K562 (cell line): ENCODE measurements around the gene SPNS2. TPM values are rescaled to one million over a fixed set of nuclear protein-coding genes. Genes with fewer than 3 reads are reported as not detected.

ENCODE experiments used
- ATAC-seq: fragments of 200-7000 bp; cut with Tn5 transposase; 3 replicates; pipeline ENCODE4 v1.9.1; 2020; ENCODE audit warnings: moderate library complexity
- BruUV-seq: library from RNA; stranded (reverse); fragments of 400-500 nt; replicated peaks from 2 replicates; lab custom pipeline; 2021; lab: Mats Ljungman, UMichigan
- CTCF ChIA-PET: fragments of 300-600 bp; formaldehyde crosslinking; extraction: SDS; loops from one replicate; lab custom pipeline; 2021; ENCODE audit warnings: low intra/inter-chr PET ratio; lab: Yijun Ruan, JAX
- POLR2A ChIA-PET: fragments of 300-600, 350-650 bp; sonication (Branson Sonifier 250); formaldehyde crosslinking; extraction: SDS; loops from one replicate; lab custom pipeline; 2021; ENCODE audit warnings: antibody characterized with exemption, inconsistent platforms; lab: Yijun Ruan, JAX
- DNase-seq, 4 experiments: peaks; one replicate each; pipeline versions ENCODE4 v3.0.0 to v3.0.0-alpha.2; 2011 to 2018; ENCODE audit warnings: low spot score in 3 of 4, mixed read lengths in 3 of 4; ENCODE audit errors: extremely low read depth in 1 of 4
- FAIRE-seq: peaks from 2 replicates; lab custom pipeline; 2011; peaks lifted over from hg19 to GRCh38; lab: Jason Lieb, UNC
- H2AFZ ChIP-seq: 2 replicates; pipeline ENCODE4 v1.6.0; 2011; ENCODE audit warnings: low read depth, low read length, control low read depth, inconsistent platforms
- H3K27ac ChIP-seq: fragments of 200-600 bp; 3 replicates; pipeline ENCODE4 v1.8.0; 2011; ENCODE audit warnings: low read depth, mild to moderate bottlenecking, control low read depth, inconsistent platforms, low read length, moderate library complexity, mixed read lengths; ENCODE audit errors: extremely low read depth
- H3K27me3 ChIP-seq, 2 experiments: fragments of 300-600 bp in 1 of 2; 2 replicates in 1 of 2; 3 replicates in 1 of 2; pipeline versions ENCODE4 v1.6.0 to v1.8.0; 2011; ENCODE audit warnings: inconsistent platforms in 2 of 2, low read length in 2 of 2, mild to moderate bottlenecking in 1 of 2, mixed read lengths in 1 of 2, moderate library complexity in 1 of 2; ENCODE audit not compliant: control insufficient read depth in 2 of 2, insufficient read depth in 2 of 2
- H3K36me3 ChIP-seq: fragments of 300-600 bp; 3 replicates; pipeline ENCODE4 v1.8.0; 2011; ENCODE audit warnings: mild to moderate bottlenecking, low read length, inconsistent platforms; ENCODE audit not compliant: control insufficient read depth, insufficient read depth
- H3K4me1 ChIP-seq, 2 experiments: fragments of 200-600 bp in 1 of 2; replicated peaks in 1 of 2; 2 replicates in 1 of 2; 3 replicates in 1 of 2; pipeline versions ENCODE4 v1.5.1 to v1.8.0; 2011; ENCODE audit warnings: inconsistent platforms in 2 of 2, low read length in 2 of 2, mild to moderate bottlenecking in 1 of 2, mixed read lengths in 1 of 2, moderate library complexity in 1 of 2; ENCODE audit not compliant: control insufficient read depth in 2 of 2, insufficient read depth in 2 of 2
- H3K4me2 ChIP-seq: 2 replicates; pipeline ENCODE4 v1.6.1; 2011; ENCODE audit warnings: low read length, control low read depth, inconsistent platforms, mixed read lengths; ENCODE audit not compliant: insufficient read depth
- H3K4me3 ChIP-seq: fragments of 200-600 bp; sonication (generic), shearing (Covaris generic); 2 replicates; pipeline ENCODE4 v1.5.1; 2016; ENCODE audit warnings: control low read depth, inconsistent platforms
- H3K79me2 ChIP-seq: fragments of 200-600 bp; 3 replicates; pipeline ENCODE4 v1.8.0; 2011; ENCODE audit warnings: low read length, inconsistent platforms; ENCODE audit not compliant: control insufficient read depth, insufficient read depth
- H3K9ac ChIP-seq, 2 experiments: 2 replicates each; pipeline versions ENCODE4 v1.6.0 to v1.6.1; 2011; ENCODE audit warnings: low read depth in 2 of 2, low read length in 2 of 2, control low read depth in 1 of 2, inconsistent platforms in 1 of 2, mild to moderate bottlenecking in 1 of 2, mixed read lengths in 1 of 2; ENCODE audit not compliant: insufficient read depth in 1 of 2
- H3K9me1 ChIP-seq: one replicate; pipeline ENCODE4 v1.6.0; 2011; ENCODE audit warnings: inconsistent platforms, mild to moderate bottlenecking, low read length, moderate library complexity; ENCODE audit not compliant: control insufficient read depth, insufficient read depth
- H3K9me3 ChIP-seq: replicated peaks from 2 replicates; pipeline ENCODE4 v1.5.1; 2011; ENCODE audit warnings: low read depth, low read length, inconsistent platforms; ENCODE audit not compliant: control insufficient read depth, insufficient read depth
- H4K20me1 ChIP-seq: replicated peaks from 2 replicates; pipeline ENCODE4 v1.6.1; 2011; ENCODE audit warnings: low read length, inconsistent platforms, mixed read lengths; ENCODE audit not compliant: control insufficient read depth, insufficient read depth
- CEBPB ChIP-seq: fragments of 450-650 bp; IDR thresholded peaks from 2 replicates; pipeline ENCODE4 v1.6.1; 2016; ENCODE audit warnings: missing genetic modification characterization, missing compliant biosample characterization
- CGGBP1 ChIP-seq: fragments of 250-450 bp; sonication (Bioruptor Pico); IDR thresholded peaks from 2 replicates; pipeline ENCODE4 v1.9.0; 2021; ENCODE audit warnings: mild to moderate bottlenecking
- COPS2 ChIP-seq: fragments of 450-650 bp; conservative IDR thresholded peaks from 2 replicates; pipeline ENCODE4 v1.6.1; 2016; ENCODE audit warnings: mild to moderate bottlenecking, moderate library complexity
- EWSR1 ChIP-seq: fragments of 450-650 bp; IDR thresholded peaks from 2 replicates; pipeline ENCODE4 v1.6.1; 2018; ENCODE audit warnings: borderline replicate concordance, mild to moderate bottlenecking, low read depth, moderate library complexity; ENCODE audit not compliant: partially characterized antibody
- GATAD2B ChIP-seq: fragments of 450-650 bp; IDR thresholded peaks from 2 replicates; pipeline ENCODE4 v1.6.1; 2017; ENCODE audit warnings: mild to moderate bottlenecking, borderline replicate concordance
- KLF10 ChIP-seq: fragments of 250-450 bp; sonication (Bioruptor Pico); IDR thresholded peaks from 2 replicates; pipeline ENCODE4 v1.6.1; 2021; ENCODE audit warnings: matching md5 sums
- LCOR ChIP-seq: sonication (generic); formaldehyde crosslinking; IDR thresholded peaks from 2 replicates; pipeline ENCODE4 v1.8.0; 2022; ENCODE audit warnings: mild to moderate bottlenecking, missing genetic modification reagents
- MIER1 ChIP-seq: fragments of 450-650 bp; IDR thresholded peaks from 2 replicates; pipeline ENCODE4 v1.6.1; 2016; ENCODE audit warnings: antibody characterized with exemption, mild to moderate bottlenecking, low read depth
- MYC ChIP-seq, 2 experiments: fragments of 250-450 bp in 1 of 2; sonication (Bioruptor Pico) in 1 of 2; IDR thresholded peaks; 2 replicates each; pipeline versions ENCODE4 v1.5.1 to v1.6.1; 2012 to 2021; ENCODE audit warnings: low read depth in 2 of 2, borderline replicate concordance in 1 of 2, improper control_type of control experiment in 1 of 2, low read length in 1 of 2, mild to moderate bottlenecking in 1 of 2, moderate library complexity in 1 of 2
- SLC30A9 ChIP-seq: fragments of 250-450 bp; sonication (Bioruptor Pico); IDR thresholded peaks from 2 replicates; pipeline ENCODE4 v1.8.0; 2022; ENCODE audit warnings: mild to moderate bottlenecking, moderate library complexity
- TEAD2 ChIP-seq: fragments of 450-650 bp; IDR thresholded peaks from 2 replicates; pipeline ENCODE4 v1.6.1; 2016; ENCODE audit warnings: missing genetic modification characterization, control low read depth, missing compliant biosample characterization
- ZNF695 ChIP-seq: fragments of 450-650 bp; formaldehyde crosslinking; IDR thresholded peaks from 2 replicates; pipeline ENCODE4 v1.4.0; 2020; ENCODE audit warnings: mild to moderate bottlenecking, moderate library complexity
- ZNF740 ChIP-seq, 3 experiments: fragments of 200-800 bp in 1 of 3; sonication (Bioruptor generic) in 1 of 3; sonication (generic) in 1 of 3; formaldehyde crosslinking in 1 of 3; IDR thresholded peaks; 2 replicates each; pipeline versions ENCODE4 v1.6.1 to v1.8.0; 2016 to 2022; ENCODE audit warnings: mild to moderate bottlenecking in 2 of 3, missing compliant biosample characterization in 2 of 3, missing genetic modification characterization in 2 of 3, missing genetic modification reagents in 1 of 3
- ZNF764 ChIP-seq: fragments of 250-450 bp; sonication (Bioruptor Pico); IDR thresholded peaks from 2 replicates; pipeline ENCODE4 v1.4.0; 2020; ENCODE audit warnings: low read depth, mild to moderate bottlenecking, moderate library complexity
- WGBS: fragments of 100-300 bp; shearing (Covaris generic); methylation state at CpG from one replicate; pipeline ENCODE4 v1.1.6; 2016; ENCODE audit warnings: low coverage, mixed read lengths; ENCODE audit not compliant: insufficient coverage; ENCODE audit errors: missing lambda C conversion rate; 5-methylcytosine and 5-hydroxymethylcytosine counted together
- in situ Hi-C: fragments of 300-500 bp; cut with MboI; formaldehyde crosslinking; loops from 4 replicates; pipeline ENCODE4 v1.15.0; 2018; ENCODE audit warnings: inconsistent platforms, mixed read lengths
- intact Hi-C: fragments of 100-400 bp; cut with micrococcal nuclease; formaldehyde crosslinking; loops from 2 replicates; pipeline ENCODE4 v1.14.2; 2022
- polyA plus RNA-seq, 8 experiments: library from polyadenylated mRNA; depleted of rRNA in 4 of 8; stranded (reverse) in 5 of 8; unstranded in 3 of 8; fragments of >200 nt; fragmentation: Nextera tagmentation in 2 of 8; fragmentation: Illumina TruSeq in 1 of 8; extraction: Ambion mirVana in 2 of 8; extraction: Trizol in 1 of 8; gene quantifications; 2 replicates each; pipeline versions ENCODE4 v1.2.1 to v1.2.3, GENCODE V29; 2011 to 2014; ENCODE audit warnings: inconsistent platforms in 1 of 8, missing spikeins in 1 of 8
- total RNA-seq, 7 experiments: library from RNA; depleted of rRNA in 6 of 7; stranded (reverse); fragments of >200 nt in 6 of 7; fragmentation: Illumina TruSeq in 2 of 7; extraction: Trizol in 2 of 7; gene quantifications; 2 replicates each; pipeline versions ENCODE4 v1.2.1 to v1.2.3, GENCODE V29; 2011 to 2021; ENCODE audit warnings: low replicate concordance in 1 of 7

The SPNS2 gene
- total and polyA plus RNA-seq, 9 of the 15 experiments (the other 6 are each of a cell fraction or from before 2014, with no cell fraction given), result 0.06 TPM; not detected in 8

- no peaks in the 10 kb centered on the region for H3K9me1 ChIP-seq
- TF ChIP-seq EWSR1 (no peak), TEAD2 (no peak), CEBPB (tag) (no peak), CGGBP1 (CRISPR knock-in tag) (no peak), LCOR (no peak), MIER1 (no peak), COPS2 (no peak), GATAD2B (no peak), ZNF740 (CRISPR knock-in tag; IDR thresholded peaks at IDR 0.05) (no peak), ZNF740 (tag; IDR thresholded peaks at IDR 0.05) (no peak), SLC30A9 (CRISPR knock-in tag) (no peak), MYC (IDR thresholded peaks at IDR 0.05; ENCODE audit: low read depth, low read length) (no peak), MYC (CRISPR knock-in tag; IDR thresholded peaks at IDR 0.05; ENCODE audit: borderline replicate concordance, low read depth) (no peak), ZNF695 (CRISPR knock-in tag) (no peak), KLF10 (no peak), ZNF764 (CRISPR knock-in tag) (no peak)
- H4K20me1 ChIP-seq, result no peaks in the 10 kb centered on the region
- no peak overlapping the region for H3K9ac ChIP-seq
- no peaks in the 10 kb centered on the region for H3K9me3 ChIP-seq
- H2AFZ ChIP-seq, result no peak overlapping the region
- BruUV-seq, result no TSS peak
- peaks cover 0 to 24% of the 10 kb centered on the region in 2 experiments; a peak in 2 of 5 replicates for H3K4me1 ChIP-seq
- H3K4me2 ChIP-seq, result no peak overlapping the region
- ChIA-PET CTCF (no interaction called here), POLR2A (interaction anchor here (1.2 kb wide), 1 partner anchor 11 kb away, joined by 4 read pairs; no protein-coding TSS in a partner anchor)
- 0% methylated on average over 4 of the region's 7 CpGs for WGBS
- FAIRE-seq (no peak), DNase-seq (no peak), ATAC-seq (no peak)
- intact Hi-C loops (no loop called here), in situ Hi-C loops (no loop called here)
- no peaks in the 10 kb centered on the region for H3K79me2 ChIP-seq
- H3K36me3 ChIP-seq, result no peaks in the 10 kb centered on the region
- H3K4me3 ChIP-seq, result no peak overlapping the region
- no peak overlapping the region for H3K27ac ChIP-seq
- peaks cover 4 to 68% of the 10 kb centered on the region in 2 experiments for H3K27me3 ChIP-seq
Measured at GRCh38 chr17:4580291-4580690, 81.6 kb downstream of the SPNS2 start.
